GM18909 (cell line): ENCODE measurements around the gene U2AF1L4.

Experiments
- ATAC-seq: cut with Tn5 transposase; IDR thresholded peaks from one replicate; pipeline ENCODE4 v1.9.1; 2021; ENCODE audit warnings: mild to moderate bottlenecking; ENCODE audit not compliant: unreplicated experiment, poor library complexity

Gene U2AF1L4

DNA sequence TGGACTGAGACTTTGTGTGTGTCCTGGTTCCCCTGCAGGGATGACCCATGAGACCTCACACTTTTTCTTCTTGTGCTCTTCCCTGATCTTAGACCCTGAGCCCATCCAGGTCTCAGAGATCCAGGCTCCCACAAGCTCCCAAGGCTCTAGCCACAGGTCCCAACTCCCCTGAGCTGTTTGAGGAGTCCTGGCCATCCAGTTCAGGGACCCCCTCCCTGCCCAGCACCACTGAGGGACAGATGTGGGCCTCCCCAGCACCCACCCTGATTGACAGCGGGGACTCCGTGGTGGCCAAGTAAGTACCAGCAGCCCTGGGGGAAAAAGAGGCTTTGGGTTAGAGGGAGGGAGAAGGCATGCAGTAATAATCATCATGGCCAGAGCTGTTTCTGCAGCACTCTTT, 14.5 kb upstream of the U2AF1L4 start:
- no peak for ATAC-seq

DNA sequence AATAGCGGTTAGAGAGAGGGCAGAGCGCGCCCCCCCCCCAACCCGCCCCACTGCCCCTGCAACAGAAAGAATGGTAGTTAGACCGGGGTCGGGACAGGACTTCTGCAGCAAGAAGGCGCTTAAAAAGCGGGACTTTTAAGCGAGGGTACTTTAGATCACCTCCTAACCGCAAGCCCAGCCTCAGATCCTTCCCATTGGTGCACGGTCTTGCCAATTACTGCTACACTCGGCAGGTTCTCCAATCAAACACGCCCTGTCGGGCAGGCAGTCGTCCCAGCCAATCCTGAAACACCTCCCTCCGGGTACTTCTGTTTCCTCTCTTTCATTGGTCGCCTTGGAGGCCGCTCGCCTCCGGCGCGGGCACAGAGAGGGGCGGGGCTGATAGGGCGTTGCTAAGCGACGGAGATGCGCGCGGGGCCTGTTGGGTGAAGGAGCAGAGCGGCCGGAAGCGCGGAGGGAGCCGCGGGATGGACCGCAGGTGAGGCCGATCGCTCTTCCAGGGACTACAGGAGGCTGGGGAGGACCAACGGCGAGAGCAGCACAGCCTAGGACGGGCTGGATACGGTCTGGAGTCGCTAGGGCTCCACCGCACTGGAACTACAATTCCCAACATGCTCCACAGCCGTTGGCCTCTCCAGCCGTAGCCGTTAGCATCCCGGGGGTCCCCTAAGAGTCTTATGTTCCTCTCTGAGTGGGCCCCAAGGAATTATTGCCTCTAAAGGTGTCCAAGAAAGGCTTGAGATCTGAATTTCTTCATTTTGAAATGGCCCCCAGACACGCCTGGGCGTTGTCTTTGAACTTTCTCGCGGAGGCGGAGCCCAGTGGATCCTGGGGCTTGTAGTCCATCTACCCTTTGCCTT, 12.8 kb upstream of the U2AF1L4 start, which contains the start of gene PROSER3:
Gene PROSER3, plus strand, starts transcription at position 428 of the 860 bp plus-strand sequence. Its CDS starts 40 bp downstream, at position 468.
- ATAC-seq, result peak; percentile 95

DNA sequence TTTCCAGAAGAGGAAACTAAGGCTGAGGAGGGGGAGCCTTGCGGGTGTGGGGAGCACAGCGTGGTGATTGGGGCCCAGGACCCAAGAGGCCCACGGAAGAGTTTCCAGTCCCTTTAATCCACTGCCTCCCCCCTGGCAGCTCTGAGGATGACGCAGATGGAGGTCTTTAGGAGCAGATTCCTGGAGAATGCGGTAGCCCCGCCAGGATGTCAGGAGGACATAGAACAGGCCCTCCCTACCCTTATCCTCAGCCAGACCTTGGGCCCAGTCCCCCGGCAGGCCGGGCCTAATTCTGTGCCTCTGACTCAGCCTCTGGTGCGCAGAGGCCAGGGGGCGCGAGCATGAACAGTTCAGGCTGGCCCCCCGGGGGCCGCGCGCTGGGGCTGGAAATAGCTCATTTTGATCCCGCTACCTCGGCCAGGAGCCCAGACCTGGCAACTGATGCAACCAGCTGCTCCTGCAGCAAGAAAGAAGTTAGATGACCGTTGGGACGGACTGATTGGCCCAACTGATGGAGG, 12.1 kb upstream of the U2AF1L4 start:
- peak; percentile 4 for ATAC-seq

DNA sequence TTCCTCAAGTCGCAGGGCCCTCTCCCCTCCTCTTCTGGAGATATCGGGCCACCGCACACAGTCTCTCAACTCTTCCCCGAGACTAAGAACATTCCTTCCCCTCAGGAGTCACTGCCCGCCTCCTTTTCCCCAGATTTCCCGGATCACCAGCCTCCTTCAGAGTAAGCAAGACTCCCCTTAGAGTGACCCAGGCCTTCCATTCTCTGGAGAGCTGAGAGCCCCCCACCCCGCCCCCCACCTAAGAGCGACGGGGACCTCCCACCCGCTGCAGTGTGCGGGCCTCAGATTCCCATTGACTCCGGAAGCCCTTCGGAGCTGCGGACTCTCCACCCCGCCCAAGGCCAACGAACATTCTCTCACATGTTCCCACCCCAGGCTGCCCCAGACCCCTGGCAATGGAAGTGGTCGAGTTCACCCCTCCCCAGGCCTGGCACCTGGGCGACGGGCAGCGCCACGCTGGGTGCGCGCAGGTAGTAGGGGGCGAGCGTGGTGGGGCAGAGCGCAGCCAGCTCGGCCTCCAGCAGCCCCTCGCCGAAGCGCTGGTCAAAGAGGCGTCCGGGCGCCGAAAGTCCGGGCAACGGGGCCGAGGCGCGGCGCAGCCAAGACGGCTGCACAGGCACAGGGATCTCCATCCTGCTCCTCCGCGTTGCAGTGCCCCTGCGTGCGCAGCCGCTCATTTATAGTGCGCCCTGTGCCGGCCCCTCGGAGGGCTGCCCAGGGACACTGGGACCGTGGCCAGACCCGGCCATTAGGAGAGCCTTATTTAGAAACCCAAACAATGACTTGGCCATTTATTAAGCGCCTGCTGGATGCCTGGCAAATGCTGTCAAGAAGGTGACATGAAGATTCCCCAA, 11.4 kb upstream of the U2AF1L4 start, which contains the start of gene HSPB6:
Gene HSPB6, minus strand, starts transcription at position 653 of the 854 bp plus-strand sequence. Its CDS starts 21 bp downstream, at position 632.
- no peak for ATAC-seq

DNA sequence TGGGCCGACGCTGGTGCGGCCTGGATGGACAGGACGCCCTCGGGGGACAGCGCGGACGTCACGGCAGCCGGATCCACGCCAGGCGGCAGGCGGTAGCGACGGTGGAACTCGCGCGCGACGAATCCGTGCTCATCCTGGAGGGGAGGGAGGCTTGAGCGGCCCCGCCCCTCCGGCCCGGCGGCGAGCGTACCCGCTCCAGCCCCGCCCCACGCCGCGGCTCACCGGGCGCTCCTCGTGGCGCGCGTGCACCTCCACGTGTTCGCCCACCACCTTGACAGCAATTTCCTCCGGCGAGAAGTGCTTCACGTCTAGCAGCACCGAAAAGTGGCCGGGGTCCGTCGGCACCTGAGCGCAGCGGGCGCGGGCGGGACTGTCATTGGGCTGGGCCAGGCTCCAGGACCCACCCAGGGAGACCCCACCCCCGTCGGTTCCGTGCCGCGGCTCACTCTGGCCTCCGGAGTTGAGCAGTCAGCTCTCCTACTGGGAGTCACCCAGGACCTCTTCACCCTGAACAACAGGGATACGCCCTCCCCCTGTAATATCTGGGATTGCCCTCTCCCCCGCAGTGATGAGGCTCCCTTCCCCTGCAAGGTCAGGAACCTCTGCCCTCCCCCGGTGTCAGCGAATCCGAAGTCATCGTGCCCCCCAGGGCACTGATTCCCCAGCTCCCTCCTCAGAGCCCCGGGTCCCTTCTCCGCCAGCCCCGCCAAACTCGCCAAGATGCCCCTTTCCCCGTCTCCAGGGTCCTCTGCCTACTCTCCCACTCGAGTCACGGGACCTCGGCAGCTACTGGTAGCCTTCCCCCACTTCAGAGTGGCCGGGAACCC, 10.5 kb upstream of the U2AF1L4 start:
- no peak for ATAC-seq

DNA sequence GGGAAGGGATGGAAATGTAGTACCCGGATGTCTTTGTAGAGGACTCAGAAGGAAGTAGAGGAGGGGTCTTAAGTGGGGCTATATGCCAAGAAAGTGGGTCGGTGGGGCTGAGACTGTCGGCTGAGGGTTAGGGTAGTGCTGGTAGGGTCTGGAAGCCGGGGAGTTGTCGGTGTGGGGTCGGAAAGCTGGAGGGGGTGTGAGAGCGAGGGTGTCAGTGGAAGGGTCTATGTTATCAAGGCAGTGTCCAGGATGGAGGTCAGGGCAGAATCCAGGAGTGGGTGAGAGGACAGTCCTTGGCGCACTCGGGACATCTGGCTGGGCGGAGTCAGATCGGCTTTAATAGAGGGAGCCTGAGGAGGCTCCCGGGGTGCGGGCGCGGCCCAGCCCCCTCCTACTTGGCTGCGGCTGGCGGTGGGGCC, 9.9 kb upstream of the U2AF1L4 start:
- no peak for ATAC-seq

DNA sequence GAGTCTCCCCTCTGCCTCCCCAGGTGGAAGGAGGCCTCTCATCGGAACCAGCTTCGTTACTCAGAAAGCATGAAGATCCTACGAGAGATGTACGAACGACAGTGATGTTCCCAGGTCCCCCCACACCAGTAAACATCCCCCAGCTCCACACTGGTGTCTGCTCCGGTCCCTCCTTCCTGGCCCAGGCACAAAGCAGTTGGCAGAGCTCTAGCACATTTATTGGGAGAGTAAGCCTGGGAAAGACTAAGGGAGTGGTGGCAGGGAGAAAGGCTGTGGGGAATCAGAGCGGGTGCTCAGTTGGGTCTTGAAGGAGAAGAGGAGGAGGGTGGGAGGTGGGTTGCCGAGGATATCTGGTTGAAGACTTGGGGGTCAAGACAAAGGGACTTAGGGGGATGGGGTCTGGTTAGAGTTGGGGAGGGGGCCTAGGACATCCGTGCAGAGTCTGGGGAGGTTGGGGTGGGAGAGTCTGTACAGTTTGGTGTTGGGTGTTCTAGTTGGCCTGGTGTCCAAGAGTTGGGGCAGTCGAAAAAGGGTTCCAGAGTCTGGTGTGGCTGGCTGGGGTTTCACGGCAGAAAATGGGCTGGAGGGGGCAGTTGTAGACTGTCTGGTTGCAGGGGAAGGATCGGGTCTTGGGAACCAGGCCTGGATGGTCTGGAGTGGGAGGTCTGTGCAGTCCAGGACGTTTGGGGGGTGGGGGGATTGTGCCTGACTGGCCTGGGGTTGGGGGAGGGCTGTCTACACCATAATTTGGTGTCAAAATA, 9.3 kb upstream of the U2AF1L4 start:
- no peak for ATAC-seq

DNA sequence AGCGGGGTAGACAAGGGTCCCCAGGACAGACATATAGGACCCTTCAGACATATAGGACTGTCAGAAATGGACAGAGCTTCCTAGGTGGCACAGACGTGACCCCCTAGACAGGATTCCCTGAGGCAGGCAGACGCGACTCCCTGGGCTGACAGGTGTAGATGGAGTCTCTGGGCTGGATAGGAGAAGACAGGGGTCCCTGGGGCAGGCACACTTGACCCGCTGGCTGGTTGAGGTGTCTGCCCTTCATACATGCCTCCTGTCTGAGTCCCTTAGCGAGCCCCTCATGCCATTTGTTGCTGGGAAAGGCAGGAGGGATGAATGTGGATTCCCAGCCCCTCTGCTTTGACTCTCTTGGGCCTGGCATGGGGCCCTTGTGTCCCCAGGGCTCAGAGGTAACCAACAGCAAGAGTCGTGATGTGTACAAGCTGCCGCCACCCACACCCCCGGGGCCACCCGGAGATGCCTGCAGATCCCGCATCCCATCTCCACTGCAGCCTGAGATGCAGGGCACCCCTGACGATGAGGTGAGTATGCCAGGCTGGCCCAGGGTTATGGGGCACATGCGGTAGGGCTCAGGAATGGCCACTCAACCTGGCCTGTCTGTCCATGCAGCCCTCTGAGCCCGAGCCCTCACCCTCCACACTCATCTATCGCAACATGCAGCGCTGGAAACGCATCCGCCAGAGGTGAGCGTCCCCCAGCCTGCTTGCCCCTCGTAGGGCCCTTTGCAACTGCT, 8.6 kb upstream of the U2AF1L4 start:
- no peak for ATAC-seq

DNA sequence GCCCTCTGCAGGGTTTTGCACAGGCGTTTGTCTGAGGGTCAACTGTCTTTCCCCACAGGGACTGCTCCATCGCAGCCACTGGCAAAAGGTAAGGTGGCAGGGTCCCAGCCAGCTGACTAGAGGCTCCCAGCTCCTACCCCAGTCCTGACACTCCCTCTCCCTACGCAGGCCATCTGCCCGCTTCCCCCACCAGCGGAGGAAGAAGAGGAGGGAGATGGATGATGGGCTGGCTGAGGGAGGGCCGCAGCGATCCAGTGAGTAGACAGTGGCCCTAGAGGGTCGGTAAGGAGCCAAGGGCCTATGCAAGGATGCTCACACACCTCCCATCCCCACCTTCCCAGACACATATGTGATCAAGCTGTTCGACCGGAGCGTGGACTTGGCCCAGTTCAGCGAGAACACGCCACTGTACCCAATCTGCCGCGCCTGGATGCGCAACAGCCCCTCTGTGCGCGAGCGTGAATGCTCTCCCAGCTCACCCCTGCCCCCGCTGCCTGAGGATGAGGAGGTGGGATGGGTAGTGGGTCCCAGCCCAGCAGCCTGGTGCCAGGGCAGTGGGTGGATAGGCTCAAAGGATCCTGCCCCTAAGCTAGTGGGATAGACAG, 7.6 kb upstream of the U2AF1L4 start:
- ATAC-seq, result no peak

DNA sequence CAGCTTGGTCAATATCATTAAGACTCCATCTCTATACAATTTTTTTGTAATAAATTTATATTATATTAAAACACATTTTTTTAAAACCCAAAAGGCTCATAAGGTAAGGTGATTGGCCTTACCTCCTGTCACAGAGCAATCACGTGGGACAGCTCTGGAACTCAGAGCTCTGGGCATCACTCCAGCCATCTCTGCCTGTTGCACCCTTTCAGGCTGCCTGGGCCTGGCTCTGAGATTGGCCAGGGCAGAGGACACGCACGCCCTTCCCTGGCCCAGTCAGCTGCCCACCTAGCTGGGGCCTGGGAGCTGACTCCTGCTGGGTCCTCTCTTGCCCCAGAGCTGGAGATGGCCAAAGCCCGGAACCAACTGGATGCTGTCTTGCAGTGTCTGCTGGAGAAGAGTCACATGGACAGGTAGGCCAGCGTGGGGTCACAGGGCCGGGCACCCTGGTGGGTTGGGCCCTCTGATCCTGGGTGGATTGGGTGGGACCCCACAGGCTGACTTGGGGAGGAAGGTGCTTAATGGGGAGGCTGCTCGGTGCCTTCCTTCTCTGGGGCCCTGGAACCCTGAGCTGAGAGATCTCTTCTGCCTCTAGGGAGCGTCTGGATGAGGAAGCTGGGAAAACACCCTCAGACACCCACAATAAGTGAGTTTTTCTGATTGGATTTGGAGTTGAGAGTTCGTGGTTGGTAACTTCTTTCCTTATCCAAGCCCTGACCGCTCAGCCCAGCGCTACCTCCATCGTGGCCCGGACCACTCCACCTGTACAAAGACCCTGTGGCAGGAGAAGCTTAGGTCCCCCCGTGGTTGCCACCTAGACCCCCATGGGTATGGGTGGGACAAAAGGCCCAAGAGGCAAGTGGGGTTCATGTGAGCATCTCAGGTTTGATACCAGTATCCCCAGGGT, 6.9 kb upstream of the U2AF1L4 start:
- ATAC-seq, result no peak

DNA sequence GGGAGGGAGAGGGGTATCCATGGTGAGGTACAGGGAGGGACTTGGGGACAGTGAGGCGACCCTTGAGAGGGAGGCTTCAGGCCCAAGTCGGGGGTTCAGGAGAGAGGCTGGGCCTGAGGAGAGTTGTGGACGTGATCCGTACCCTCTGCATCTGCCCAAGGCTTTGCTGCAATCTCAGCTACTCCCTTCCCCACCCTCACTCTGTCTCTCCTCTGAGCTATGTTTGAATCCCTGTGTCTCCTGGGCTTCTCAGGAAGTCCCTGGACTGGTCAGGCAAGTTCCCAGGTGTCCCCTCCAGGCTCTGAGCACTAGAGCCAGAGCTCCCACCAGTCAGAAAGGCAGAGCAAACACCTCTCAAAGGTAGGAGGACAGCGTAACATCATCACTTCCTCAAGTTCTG, 4.9 kb upstream of the U2AF1L4 start:
- no peak for ATAC-seq

DNA sequence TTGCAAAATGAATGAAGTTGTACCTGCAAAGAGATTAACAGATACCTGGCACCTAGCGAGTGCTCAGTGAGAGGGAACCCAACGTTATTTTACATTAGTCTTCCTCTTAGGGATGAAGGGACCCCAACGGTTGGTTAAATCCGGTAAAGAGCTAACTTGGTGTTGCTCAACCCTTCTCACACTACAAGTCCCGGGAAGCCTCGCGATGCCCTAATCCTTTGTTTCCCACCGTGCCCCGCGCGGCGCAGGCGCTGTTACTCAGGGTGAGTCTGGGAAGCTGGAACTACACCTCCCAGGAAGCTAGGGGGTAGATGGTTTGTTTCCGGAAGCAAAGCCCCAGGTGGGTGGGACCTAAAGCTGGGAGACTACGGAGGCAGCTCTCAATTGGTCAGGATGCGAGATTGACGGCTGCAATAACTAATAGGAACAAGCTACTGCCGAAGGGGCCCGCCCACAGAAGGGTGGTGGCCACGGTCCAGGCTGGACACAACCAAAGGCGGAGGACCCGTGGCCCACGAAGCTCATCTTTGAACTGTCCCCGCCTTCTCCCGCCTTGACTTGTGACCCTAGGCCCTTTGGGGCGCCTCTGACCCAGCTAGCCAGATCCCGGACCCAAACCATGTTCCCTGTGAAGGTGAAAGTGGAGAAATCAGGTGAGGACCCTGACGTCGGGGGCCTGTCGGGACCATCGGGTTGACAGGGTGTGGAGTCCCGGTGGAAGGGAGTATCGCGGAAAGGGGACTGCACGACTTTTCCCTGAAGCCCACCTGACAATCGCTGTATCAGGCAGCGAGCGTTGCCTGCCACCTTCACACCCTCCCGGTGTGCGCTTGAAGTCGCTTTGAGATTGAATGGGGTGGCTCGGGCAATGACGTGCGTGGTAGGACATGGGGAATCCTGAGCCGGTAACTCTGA, 3.1 kb upstream of the U2AF1L4 start, which contains the start of gene LIN37:
Gene LIN37, plus strand, starts transcription at position 471 of the 915 bp plus-strand sequence. Its CDS starts 149 bp downstream, at position 620.
- ATAC-seq, result peak; percentile 74

DNA sequence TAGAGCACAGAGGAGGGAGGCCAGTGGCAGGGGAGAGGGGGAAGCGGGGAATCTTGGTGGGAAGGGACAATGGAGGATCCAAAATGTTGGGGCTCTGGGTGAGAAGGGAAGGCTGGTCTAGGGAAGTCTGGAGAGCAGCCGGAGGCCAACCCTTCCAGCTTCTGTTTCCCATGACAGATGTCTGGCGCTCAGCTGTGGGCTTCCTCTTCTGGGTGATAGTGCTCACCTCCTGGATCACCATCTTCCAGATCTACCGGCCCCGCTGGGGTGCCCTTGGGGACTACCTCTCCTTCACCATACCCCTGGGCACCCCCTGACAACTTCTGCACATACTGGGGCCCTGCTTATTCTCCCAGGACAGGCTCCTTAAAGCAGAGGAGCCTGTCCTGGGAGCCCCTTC, 1.3 kb upstream of the U2AF1L4 start:
- ATAC-seq, result no peak

DNA sequence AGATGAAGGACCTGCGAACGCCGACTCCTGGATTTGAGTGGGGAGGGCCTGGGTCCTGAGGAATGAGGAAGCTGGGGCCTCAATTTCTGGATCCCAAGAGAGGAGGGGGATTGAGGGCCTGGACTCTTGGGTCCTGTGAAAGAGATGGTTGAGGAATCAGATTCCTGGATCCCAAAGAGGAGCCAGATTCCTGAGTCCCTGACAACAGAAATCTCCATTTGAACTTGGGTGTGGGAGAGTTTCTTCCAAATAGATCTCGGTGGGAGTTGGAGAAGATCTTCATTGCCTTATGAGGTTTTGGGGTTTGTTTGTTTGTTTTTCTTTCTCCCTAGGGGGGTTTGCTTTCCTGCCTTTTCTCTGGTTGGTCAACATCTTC, 857 bp upstream of the U2AF1L4 start:
- no peak for ATAC-seq

DNA sequence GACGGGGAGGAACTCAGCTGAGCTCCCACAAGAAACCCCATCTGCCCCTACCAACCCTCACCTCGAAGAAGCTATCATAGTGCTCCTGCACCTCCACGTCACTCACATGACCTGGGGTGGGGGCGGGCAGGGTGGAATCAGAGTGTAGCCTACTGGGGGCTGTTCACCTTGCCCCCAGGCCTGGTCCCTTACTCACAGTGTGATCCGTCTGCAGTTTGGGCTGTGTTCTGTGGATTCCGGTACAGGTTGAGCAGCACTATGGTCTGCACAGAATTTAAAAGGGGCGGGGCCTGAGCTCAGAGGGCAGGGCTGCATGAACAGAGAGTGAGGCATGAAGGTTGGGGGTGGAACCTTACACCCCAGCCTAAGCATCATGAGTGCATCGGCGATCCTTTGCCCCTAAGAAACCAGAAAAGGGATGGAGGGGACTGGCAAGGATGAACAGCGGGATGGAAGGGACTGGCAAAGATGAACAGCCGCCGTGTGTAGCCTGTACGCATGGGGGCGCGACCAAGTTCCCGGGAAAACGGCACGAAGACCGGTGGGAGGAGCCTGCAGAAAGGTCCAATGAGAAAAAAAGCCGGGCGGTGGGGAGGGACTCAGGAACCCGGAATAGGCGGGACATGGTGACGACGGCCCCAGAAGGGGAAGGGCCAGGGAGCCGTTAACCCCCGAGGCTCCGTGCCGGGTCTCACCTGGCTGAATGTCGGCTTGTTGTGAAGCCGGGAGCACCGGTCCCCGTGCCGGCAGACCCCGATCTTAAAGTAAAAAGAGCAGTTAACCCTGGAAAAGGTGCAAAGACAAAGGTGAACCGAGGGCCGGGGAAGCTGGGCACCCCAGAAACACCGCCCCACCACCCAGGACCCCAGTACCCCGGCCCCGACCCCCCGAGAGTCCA, 539 bp downstream of the U2AF1L4 start:
- peak; percentile 31 for ATAC-seq
